HT-29 (cell line): ENCODE results near the gene PAK3. TPM values are rescaled to one million over a fixed set of nuclear protein-coding genes. Genes with fewer than 3 reads are reported as not detected.
A peak's percentile ranks its signal among the peaks of the same experiment; 100 is the strongest.

Source experiments
- DNase-seq: peaks from one replicate; pipeline ENCODE4 v3.0.0-alpha.2; 2015; ENCODE audit warnings: low spot score
- total RNA-seq: library from RNA; depleted of rRNA; stranded (reverse); fragments of >200 nt; shearing (Covaris generic); gene quantifications from 2 replicates; pipeline ENCODE4 v1.2.3, GENCODE V29; 2014; rRNA removed

PAK3 gene
- not detected in 2 replicates for total RNA-seq

DNA sequence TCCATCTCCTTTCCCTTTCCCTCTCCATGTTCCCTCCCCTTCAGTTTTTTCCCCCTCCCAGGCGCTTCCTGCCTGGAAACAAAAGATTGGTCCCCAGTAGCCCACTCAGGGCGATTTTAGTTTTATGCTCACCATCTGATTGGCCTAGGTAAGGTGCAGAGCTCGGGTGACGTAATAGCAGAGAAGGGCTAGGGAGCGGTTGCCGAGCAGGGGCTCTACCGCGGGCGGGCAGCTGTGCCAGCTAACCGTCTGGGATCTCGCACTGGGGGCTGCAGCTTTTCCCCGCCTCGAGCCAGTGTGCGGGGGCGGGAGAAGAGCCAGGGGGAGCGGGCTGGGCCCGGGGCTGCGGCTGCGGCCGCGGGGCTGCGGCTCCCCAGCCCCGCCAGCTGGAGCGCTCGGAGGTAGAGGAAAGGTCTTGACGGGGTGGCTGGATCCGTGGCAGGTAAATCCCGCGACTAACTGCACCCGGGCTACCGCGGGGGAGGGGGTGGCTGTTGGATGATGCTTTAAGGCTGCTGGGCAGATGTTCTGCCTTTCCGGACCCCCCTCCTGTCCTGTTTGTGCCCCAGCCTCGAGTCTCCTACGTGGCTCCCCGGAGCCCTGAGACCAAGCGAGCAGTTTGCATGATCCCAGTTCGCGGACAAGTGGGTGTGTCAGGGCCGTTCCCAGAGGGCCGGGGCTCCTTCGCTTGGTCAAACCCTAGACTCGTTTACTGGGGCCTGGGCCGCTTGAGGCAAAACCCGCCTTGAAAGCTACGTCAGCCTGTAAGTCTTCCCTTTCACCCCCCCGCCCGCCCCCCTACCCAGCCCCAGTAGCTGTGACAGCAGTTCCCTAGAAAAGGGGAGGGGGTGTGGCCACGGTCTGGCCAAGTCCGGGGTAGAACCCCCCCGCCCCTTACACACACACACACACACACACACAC is at the start of gene PAK3:
PAK3 (plus strand) TSS at position 218 of the 922 bp plus-strand sequence. CDS start 26,913 bp downstream, outside the sequence.
- no peak for DNase-seq

DNA sequence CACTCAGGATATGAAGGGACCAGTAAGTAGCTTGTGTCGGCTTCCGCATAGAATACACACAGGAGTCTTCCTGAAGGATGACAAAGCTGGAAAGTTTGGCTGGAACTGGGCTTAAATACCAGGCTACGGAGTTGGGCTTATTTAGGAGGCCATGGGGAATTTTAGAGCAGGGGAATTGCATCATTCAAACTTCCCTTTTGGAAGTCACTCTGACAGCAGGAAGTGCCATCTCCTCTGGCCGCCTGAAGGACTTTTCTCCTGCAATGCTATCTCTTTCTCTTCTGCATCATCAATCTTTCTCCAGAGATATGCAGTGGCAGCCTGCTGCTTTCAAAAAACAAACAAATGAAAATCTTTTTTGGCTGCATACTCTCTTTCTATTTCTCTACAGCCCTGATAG is 48.4 kb upstream of the PAK3 start:
- no peak for DNase-seq

DNA sequence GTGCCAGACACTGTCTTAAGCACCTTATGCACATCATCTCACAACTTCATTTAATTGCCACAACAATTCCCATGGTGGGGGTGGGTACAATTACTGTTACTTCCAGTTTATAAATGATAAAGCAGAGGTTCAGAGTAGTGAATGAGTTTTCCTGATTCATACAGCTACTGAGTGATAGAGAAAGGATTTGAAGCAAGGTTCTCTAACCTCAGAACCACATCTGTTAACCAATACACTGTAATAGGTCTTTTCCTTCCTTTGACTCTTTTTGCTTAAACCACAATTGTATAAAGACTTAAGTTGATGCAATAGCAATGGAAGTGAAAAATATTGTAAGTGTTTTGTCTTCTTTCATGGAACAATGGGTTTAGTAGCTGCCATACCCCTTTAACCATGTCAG is 43.5 kb upstream of the PAK3 start:
- no peak for DNase-seq

DNA sequence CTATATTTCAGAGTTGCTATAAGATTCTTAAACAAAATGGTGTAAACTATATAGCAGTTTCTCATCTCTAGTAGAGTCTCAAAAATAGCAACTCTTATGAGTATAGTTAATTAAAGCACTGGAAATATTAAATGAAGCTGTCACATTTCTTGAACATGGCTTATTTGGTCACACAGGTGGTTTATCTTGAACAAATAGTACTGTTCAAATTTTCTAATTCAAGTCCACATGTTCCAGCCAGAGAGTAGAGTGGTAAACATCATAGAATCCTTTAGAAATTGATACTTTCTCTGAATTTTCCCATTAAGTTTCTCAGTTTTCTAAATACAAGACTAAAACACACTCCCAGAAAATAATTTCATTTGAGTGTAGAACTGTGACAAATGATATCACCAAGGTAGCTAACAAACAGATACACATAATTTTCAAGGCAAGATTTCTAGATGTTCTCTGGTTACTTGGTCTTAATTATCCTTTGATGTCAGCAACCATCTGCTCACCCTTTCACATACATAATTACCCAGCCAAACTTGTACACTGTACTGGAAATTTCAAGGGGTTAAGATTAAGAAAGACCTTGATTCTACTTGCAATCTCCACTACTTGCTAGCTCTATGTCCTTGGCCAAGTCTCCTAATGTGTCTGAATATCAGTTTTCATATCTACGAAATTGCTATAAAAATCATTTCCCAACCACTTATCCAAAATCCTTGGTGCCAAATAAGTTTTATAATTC is 24.3 kb upstream of the PAK3 start:
- no peak for DNase-seq

DNA sequence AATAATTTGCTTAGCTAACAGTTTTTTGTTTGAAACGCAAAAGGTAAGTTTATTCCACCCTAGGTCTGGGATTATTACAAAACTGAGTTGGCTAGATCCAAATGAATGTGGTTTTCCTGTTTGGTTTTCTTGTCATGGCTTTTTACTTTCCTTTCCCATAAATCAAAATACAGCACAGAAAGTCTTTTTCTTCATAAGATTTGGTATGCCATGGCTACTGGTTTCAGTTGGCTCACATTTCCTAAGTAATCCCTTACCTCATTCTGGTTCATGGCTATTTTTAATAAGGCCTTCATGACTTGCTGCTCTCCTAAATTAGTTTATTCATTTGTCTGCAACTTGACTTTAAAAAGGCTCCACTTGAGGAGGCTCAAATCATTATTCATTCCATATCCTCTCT is 12.9 kb upstream of the PAK3 start:
- no peak for DNase-seq

DNA sequence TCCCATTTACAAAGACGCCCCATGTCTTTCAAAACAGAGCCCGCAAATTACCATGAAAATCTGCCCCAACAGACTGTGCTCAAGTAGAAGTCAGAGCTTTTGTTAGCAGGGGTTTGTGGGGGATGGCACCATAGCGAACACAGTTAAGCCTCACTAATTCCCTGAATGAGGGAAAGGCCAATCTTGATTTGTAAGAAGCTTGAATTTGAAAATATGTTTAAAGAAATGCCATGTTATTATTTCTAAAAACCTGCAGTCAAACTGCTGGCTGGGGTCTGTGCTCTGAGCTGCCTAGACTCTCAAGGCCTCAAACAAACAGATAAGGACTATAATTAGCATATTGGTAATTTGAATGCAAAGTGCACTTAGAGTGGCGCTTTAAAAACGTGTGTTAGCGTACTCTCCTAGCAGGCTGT is 9.4 kb upstream of the PAK3 start:
- no peak for DNase-seq

DNA sequence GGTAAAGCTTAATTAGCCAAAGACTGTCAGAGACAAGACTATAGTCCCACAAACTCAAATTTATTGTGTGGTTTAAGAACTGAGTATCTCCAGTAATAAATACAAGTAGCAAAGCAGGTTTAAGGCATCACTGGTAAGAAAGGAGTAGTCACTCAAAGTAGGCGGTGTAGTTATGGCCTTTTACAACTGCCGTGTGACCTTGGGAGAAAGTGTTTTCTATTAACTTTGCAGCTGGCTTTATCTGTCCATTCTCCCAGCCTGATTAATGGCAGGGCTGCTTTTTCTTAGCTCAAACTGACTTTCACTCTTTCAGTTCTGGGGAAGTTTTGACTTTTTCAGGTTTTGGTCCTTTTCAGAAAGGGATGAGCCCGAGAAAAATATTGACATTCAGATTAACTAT is 7.4 kb upstream of the PAK3 start:
- DNase-seq = no peak

DNA sequence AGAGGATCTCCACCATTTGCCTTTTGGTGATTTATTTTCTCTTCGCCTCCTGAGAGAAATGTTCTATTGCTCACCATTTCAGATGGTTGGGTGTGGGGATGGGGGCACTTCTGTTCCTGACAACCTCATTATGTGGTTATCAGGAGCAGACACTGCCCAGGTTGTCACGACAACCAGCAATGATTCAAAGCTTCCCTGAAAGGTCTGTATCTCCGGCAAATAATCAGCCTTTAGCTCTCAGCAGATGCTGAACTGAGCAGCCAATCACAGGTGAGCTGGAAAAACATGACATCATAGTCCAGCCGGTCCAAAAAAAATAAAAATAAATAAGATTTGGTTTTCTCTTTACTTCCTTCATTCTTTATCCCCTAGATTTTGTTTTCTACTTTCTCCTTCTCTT is 5.5 kb upstream of the PAK3 start:
- no peak for DNase-seq

DNA sequence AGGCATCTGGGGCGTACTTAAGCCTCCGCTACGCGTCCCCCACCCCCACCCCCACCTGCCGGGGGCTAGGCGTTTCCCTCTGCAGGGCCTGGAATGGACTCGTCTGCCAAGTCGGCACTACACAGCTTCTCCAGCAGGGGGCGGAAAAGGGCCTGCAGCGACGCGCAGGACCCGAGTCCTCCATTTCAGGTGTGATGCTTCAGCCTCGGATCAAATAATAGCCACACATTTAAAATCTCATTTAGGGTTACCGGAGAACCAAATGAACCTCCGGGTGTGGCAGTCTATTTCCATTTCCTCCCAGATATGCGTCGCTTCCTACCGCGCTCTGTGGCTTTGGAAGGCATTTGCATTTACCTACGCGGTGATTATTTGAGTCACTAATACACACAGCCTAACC is 2.9 kb downstream of the PAK3 start:
- DNase-seq = peak; percentile 24

DNA sequence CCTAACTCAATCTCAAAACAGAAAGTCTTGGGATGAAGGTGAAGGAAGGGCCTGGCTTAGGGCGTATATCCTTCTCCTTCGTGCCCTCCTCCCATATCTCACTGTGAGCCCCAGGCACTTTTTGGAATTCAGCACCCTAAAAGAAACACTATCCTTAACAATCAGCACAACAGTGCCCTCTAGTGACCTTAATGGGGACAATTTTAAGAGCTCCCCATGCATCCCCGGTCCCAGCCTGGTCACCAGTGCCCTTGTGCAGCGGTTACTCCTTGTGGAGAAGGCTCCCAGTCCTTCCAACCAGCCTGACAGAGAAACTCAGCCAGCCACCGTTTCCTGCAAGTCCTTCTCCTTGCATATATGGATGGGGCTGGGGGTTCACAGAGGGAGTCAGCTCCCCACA is 4.2 kb downstream of the PAK3 start:
- DNase-seq = peak; percentile 66

DNA sequence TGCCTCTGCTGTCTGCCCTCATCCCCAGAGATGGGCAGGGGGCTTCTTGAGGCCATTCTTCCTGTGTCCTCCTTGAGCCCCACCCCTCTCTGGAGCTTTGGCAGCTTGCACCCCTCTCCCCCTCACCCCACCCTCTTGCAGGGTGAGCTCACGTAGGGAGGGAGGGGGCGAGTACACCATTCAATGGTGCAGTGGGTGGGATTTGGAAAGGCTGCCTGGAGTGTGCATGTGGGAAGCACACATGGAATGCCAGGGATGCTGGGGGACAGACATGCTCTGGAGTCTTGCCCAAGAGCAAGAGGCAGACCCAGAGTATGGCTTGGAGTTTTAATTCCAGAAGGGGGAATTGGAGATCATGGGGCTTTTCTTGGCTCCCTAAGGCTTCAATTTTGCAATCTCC is 5.6 kb downstream of the PAK3 start:
- DNase-seq = no peak

DNA sequence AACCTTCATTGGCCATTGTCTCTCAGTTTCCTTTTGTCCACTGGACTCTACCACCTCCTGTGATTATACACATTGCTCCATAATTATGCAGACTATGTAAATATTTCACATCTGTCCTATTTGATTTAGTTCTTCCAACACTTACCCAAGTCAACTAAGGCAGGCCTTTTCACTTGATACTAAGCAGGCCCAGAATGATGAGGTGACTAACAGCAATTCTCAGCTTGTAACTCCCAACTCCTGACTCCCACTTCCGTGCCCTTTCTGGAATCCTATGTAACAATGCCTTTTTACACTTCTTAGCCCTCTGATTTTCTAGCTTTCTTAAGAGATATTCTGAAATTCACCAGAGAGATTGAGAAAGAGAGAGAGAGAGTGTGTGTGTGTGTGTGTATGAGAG is 6.6 kb downstream of the PAK3 start:
- no peak for DNase-seq

DNA sequence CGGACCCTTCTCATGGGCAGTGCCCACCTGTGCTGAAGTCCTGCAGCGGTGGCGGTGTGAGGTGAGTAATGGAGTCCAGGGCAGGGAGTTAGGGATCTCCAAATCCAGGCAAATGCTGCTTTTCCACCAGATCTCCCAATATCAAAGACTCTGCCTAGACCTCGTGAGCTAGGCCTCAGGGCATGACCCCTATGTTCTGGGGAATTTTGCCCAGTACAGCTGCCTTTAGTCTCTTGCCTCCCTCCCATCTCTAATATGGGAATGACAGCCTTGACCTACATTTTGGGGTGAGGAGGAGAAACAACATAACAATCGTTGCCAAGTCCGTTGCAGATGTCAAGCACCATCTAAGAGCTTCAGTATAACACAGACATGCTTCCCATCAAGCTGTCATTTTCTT is 7.3 kb downstream of the PAK3 start:
- no peak for DNase-seq

DNA sequence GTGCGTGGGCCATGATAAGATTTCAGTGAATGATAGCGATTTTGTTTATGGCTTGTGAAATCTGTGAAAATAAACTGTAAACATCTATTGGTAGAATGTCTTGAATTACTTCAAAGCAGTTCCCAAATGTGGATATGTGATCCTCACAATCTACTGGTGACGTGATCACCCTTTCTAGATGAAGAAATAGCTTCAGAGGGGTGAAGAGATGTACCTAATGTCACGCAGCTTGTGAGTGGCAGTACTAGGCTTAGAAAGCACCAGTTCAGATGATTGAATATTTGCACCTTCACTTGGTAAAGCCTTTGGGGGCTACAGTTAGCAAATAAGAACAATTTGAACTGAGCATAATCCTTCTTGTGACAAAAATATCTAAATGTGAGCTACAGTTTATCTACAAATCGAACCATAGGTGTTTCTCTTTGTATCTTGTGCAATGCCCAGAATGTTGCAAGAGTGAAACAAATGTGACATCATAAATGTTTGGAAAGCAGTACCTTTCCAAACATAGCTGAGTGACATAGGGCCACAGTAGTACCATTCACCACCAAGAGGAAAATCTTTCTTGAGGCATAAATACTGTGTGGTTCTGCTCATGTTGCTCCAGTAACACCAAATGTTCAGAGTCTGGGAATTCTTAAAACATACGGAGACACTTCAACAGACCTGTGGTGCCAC is 14.2 kb downstream of the PAK3 start:
- no peak for DNase-seq

DNA sequence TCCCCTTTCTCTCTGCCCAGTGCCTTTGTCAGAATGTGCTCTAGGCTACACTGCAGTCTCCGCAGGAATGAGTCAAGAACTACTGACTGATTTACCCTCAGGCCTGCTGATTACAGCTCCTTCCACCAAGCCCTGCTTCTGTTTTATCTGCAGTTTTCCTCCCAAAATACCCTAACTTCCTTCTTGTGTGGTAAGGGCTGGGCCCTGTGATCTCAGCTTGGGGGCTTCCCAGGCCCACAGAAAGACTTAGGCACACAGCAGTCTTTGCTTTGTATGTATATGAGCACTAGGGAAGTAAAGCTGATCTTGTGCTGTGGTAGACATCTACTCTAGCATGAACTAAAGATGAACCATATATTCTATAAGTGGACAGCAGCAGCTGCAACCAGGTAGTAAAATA is 18.8 kb downstream of the PAK3 start:
- DNase-seq = no peak

DNA sequence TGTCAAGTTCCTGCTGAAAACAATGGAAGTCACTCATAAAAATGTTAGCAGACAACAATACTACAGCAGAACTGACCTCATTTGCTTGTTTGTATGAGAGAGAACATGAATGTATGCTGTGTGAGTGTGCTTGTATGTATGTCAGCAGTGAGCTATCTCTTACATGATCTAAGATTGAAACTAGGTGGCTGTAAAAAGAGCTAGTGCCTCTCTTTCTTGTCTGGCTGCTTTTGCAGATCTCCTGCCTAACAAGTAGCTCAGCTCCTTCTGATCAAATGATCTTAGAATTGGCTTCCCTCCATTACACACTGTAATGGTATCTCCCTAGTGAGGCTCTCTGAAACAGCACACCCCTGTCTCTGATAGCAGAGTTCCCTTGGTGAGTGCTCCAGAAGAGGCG is 20.7 kb downstream of the PAK3 start:
- DNase-seq = no peak

DNA sequence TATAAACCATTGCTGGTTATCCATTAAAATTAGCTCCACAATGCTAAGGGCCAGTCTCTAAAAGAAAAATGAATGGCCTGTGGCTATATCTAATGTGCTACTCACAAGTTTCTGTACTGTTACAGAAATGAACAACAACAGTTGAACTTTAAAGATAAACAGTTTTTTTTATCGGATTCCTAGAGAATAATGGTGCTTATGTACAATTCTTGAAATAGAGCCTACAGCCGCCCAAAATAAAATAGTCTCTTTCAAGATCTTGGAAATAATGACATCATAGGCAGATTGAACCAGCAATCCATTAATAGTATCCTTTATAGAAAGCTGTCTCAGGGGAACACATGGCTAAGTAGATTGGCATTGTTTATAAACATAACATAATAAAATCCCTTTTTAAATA is 23.4 kb downstream of the PAK3 start:
- no peak for DNase-seq

DNA sequence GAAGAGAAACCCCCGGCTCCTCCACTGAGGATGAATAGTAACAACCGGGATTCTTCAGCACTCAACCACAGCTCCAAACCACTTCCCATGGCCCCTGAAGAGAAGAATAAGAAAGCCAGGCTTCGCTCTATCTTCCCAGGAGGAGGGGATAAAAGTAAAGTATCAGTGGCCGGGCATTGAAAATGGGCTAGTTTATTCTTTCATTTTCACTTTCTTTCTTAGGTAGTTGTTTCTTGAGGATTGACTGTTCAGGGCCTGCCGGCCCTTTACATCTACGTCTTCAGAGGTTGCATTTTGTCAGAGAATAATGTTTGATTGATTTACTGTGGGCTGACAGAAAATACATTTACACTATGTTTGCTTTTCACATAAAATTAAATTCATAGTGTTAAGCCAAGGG is 27.1 kb downstream of the PAK3 start:
- DNase-seq = no peak

DNA sequence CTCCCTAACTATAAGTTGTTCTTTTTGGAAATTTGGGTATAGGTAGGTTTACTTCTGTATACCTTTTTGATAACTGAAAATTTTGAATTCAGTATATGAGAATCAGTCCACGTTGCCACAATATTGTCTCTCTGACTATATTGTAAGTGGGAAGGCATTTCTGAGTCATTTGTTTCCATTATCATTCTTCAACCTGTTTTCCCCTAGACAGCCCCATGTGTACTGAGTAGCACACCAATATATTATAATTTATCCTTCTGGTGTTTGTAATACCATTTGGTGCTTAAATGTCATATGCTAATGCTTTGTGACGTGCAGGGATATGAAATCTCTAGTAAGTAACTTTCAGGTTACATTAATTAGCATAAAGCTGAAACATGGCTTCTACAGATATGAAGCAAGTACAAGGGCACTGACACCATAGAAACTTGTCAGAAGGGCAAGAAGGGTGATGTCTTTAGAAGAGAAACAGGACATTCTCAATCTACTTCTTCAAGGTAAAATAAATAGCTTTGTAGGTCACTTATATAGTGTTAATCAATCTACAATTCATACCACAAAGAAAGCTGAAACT is 27.7 kb downstream of the PAK3 start:
- DNase-seq = no peak

DNA sequence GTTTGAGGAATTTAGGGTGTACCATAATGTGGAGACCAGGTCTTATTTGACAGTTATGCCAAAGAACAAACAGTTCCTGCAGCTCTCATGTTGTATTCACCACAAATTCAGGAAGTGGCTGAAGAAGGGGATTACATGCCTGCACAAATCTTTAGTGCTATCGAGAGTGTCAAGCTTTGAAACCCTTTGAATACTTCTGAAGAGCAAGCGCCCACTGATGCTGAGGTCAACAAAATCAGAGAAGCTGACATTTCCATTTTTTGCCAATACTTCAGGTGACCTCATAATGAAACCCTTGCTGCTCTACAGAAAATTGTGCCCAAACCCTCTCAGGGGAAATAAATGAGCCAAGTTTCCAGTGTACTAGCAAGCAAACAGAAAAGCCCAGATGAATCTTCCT is 28.4 kb downstream of the PAK3 start:
- DNase-seq = no peak

DNA sequence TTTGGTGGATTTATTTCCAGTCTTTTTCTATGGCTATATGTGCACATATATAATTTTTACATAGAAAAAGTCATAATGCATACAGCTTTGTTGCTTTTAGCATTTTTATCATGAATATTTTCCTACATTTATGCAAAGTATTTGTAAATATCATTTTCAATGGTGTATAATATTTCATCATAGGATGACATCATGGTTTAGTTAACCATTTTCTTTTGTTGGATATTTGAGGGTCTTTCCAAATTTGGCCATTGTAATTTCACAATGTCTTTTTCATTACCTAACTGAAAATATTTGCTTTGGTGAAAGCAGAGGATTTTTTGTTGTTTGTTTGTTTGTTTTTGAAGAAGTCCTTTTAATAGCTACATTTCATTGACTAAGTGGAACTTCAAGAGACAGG is 31.0 kb downstream of the PAK3 start:
- DNase-seq = no peak

DNA sequence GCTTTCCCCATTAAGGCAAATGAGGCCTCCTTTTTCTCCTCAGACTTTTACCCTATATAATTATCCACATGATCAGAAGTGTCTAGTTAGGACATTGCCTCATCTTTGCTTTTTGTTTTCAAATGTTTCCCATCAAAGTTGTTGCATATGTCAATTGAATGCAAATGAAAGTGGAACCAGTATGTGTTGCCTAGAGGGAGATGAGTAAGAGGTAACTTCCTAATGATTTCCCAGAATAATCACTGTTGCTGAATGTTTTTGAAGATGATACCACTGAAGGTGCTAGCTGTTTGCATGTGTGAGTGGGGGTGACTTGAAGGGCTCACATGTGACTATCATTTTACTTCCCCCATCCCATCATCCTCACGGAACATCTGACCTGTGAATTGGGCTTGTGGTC is 33.9 kb downstream of the PAK3 start:
- no peak for DNase-seq
